H1 (cell line): ENCODE results near the gene PSME2. TPM values are rescaled to one million over a fixed set of nuclear protein-coding genes. Genes with fewer than 3 reads are reported as not detected.

Source experiments
- HDAC6 ChIP-seq: IDR thresholded peaks from one replicate; pipeline ENCODE4 v1.7.1; 2012; ENCODE audit warnings: low read depth, mild to moderate bottlenecking, inconsistent platforms, low read length, moderate library complexity
- JUN ChIP-seq: IDR thresholded peaks from 2 replicates; pipeline ENCODE4 v1.6.1; 2011; ENCODE audit warnings: low read depth, mild to moderate bottlenecking, improper control_type of control experiment, low read length
- NANOG ChIP-seq: IDR thresholded peaks from 2 replicates; pipeline ENCODE4 v1.6.1; 2011; ENCODE audit warnings: low read length, low read depth, mild to moderate bottlenecking, inconsistent platforms; ENCODE audit not compliant: insufficient read depth, poor library complexity, severe bottlenecking
- SIN3A ChIP-seq, 2 experiments: IDR thresholded peaks in 1 of 2; conservative IDR thresholded peaks in 1 of 2; 2 replicates each; pipeline ENCODE4 v1.6.1; 2011 to 2012; ENCODE audit warnings: low read length in 2 of 2, improper control_type of control experiment in 1 of 2, low read depth in 1 of 2, mild to moderate bottlenecking in 1 of 2
- polyA plus RNA-seq, 7 experiments: library from polyadenylated mRNA; depleted of rRNA in 3 of 7; stranded (reverse) in 5 of 7; unstranded in 2 of 7; fragments of >200 nt in 5 of 7; fragments of 200-250 nt in 2 of 7; gene quantifications; 1 replicate in 5 of 7; 2 replicates in 1 of 7; 4 replicates in 1 of 7; pipeline versions ENCODE4 v1.2.1 to v1.2.3, GENCODE V29; 2011 to 2013; ENCODE audit warnings: missing spikeins in 2 of 7, mixed read lengths in 2 of 7
- total RNA-seq: library from RNA; stranded (reverse); fragmentation: NEBNext Ultra II Directional; extraction: Animal tissue kit (Norgen Biotek cat#: 25700); gene quantifications from 2 replicates; pipeline ENCODE4 v1.2.1, GENCODE V29; 2021

PSME2 gene
- total and polyA plus RNA-seq, 2 of the 8 experiments (the other 6 are each of a cell fraction or from before 2014, with no cell fraction given) = 71.8 to 111 TPM

- TF ChIP-seq SIN3A (conservative IDR thresholded peaks at IDR 0.05 in 1 of 2, IDR thresholded peaks at IDR 0.05 in 1 of 2; ENCODE audit: low read depth in 1 of 2, low read length in 2 of 2) = no peak
- no peak for TF ChIP-seq NANOG
- TF ChIP-seq HDAC6 = no peak
- no peak for TF ChIP-seq JUN
- TF ChIP-seq, all 59 proteins: peak for 0
Measured at GRCh38 chr14:24132976-24133375, 13.4 kb downstream of the PSME2 start (continued).
